Parathyroid adenoma (tissue), 2 donors: ENCODE results near the gene TOP3B.

Source experiments
- H2AFZ ChIP-seq: fragments of 300-600 bp; sonication (generic); one replicate; pipeline ENCODE4 v1.7.0; 2017; ENCODE audit warnings: antibody characterized with exemption, mild to moderate bottlenecking
- H3K27ac ChIP-seq: fragments of 300-600 bp; sonication (generic); one replicate; pipeline ENCODE4 v1.7.0; 2017
- H3K27me3 ChIP-seq: fragments of 300-600 bp; sonication (generic); one replicate; pipeline ENCODE4 v1.7.0; 2017; ENCODE audit warnings: low read length; ENCODE audit not compliant: control insufficient read depth, insufficient read depth
- H3K36me3 ChIP-seq: fragments of 300-600 bp; sonication (generic); one replicate; pipeline ENCODE4 v1.7.0; 2017; ENCODE audit warnings: low read length; ENCODE audit not compliant: control insufficient read depth, insufficient read depth
- H3K4me1 ChIP-seq: fragments of 300-600 bp; sonication (generic); one replicate; pipeline ENCODE4 v1.7.0; 2017; ENCODE audit warnings: control low read depth
- H3K4me2 ChIP-seq: fragments of 300-600 bp; sonication (generic); one replicate; pipeline ENCODE4 v1.7.0; 2017; ENCODE audit warnings: low read length
- H3K4me3 ChIP-seq: fragments of 300-600 bp; sonication (generic); one replicate; pipeline ENCODE4 v1.7.0; 2017; ENCODE audit warnings: low read depth, low read length
- H3K79me2 ChIP-seq: fragments of 300-600 bp; sonication (generic); one replicate; pipeline ENCODE4 v1.7.0; 2017; ENCODE audit warnings: control low read depth
- H3K9ac ChIP-seq: fragments of 300-600 bp; sonication (generic); one replicate; pipeline ENCODE4 v1.7.0; 2017; ENCODE audit warnings: mild to moderate bottlenecking
- H3K9me3 ChIP-seq: fragments of 300-600 bp; sonication (generic); one replicate; pipeline ENCODE4 v1.7.0; 2017; ENCODE audit warnings: low read length; ENCODE audit not compliant: control insufficient read depth
- TF ChIP-seq, protein P1 (sequence below): fragments of 300-600 bp; sonication (generic); IDR thresholded peaks from one replicate; pipeline ENCODE4 v1.7.0; 2017; ENCODE audit warnings: antibody characterized with exemption, mild to moderate bottlenecking
- donor health status: primary hyperparathyroidism.

The TOP3B gene

DNA sequence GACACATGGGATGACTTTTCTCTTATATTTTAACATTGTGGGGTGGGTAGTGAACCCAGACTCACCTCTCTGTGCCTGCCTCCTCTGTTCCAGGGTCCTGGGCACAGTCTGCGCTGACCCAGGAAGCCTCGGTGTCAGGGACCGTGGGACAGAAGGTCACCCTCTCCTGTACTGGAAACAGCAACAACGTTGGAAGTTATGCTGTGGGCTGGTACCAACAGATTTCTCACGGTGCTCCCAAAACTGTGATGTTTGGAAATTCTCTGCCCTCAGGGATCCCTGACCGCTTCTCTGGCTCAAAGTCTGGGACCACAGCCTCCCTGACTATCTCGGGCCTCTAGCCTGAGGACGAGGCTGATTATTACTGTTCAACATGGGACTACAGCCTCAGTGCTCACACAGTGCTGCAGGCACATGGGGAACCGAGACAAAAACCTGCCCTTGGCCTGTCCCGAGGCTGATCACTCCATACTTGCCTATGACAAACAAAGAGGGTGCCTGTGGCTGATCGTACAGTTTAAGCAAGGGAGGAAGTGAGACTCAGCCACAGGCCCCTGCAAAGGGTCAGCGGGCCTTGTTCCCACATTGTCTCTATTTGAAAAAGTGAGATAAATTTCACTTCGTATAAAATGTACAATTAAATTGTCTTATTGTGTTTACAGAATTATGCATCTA, 43.7 kb upstream of the TOP3B start:
- Histone ChIP-seq H3K36me3 (no peaks in the 10 kb centered on the region), H3K4me2 (no peak overlapping the region), H3K27me3 (no peaks in the 10 kb centered on the region), H3K4me1 (no peaks in the 10 kb centered on the region), H3K9ac (no peak overlapping the region), H3K4me3 (no peak overlapping the region), H2AFZ (no peak overlapping the region), H3K27ac (no peak overlapping the region), H3K9me3 (no peaks in the 10 kb centered on the region), H3K79me2 (no peaks in the 10 kb centered on the region)
- TF ChIP-seq, protein P1, sequence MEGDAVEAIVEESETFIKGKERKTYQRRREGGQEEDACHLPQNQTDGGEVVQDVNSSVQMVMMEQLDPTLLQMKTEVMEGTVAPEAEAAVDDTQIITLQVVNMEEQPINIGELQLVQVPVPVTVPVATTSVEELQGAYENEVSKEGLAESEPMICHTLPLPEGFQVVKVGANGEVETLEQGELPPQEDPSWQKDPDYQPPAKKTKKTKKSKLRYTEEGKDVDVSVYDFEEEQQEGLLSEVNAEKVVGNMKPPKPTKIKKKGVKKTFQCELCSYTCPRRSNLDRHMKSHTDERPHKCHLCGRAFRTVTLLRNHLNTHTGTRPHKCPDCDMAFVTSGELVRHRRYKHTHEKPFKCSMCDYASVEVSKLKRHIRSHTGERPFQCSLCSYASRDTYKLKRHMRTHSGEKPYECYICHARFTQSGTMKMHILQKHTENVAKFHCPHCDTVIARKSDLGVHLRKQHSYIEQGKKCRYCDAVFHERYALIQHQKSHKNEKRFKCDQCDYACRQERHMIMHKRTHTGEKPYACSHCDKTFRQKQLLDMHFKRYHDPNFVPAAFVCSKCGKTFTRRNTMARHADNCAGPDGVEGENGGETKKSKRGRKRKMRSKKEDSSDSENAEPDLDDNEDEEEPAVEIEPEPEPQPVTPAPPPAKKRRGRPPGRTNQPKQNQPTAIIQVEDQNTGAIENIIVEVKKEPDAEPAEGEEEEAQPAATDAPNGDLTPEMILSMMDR, result no peak

DNA sequence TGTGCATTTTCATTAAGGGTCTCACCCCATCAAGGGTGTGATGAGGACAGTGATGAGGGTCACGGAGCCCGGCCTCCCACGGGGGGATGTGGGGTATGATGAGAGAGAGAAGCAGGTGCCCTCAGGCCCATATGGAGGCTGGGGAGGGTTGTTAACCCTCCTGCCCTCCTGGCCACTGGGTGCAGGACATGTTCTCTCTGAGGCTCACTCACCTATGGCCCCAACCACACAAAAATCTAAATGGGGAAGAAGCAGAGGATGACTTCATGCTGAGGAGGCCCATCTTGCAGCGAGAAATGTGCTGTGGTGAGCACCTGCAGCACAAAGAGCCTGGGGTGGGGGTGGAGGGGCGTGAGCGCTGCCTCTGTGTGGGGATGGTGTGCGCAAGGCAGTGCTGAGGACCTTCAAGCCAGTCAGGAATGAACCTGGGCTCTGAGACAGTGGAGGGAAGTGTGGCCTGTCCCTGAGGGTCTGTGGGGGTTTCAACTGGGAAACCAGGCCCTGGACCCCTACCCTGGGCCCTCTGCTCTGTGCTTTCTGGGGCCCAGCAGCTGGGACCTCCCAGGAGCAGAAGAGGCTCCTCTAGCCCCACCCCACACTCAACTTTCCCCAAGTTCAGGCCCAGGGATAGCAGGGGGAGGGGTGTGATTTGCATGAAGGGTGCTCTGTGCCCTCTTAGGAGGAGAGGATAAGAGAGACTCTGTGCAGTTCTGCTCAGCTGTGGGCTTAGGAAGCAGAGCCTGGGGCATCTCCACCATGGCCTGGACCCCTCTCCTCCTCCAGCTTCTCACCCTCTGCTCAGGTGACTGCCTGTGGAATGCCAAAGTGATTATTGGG, 43.0 kb upstream of the TOP3B start:
- H2AFZ ChIP-seq, result no peak overlapping the region
- H3K4me2 ChIP-seq, result no peak overlapping the region
- H3K79me2 ChIP-seq, result no peaks in the 10 kb centered on the region
- TF ChIP-seq, protein P1, result no peak
- H3K27me3 ChIP-seq, result no peaks in the 10 kb centered on the region
- H3K4me3 ChIP-seq, result no peak overlapping the region
- no peaks in the 10 kb centered on the region for H3K36me3 ChIP-seq
- H3K4me1 ChIP-seq, result no peaks in the 10 kb centered on the region
- H3K27ac ChIP-seq, result no peak overlapping the region
- H3K9me3 ChIP-seq, result no peaks in the 10 kb centered on the region
- H3K9ac ChIP-seq, result no peak overlapping the region

DNA sequence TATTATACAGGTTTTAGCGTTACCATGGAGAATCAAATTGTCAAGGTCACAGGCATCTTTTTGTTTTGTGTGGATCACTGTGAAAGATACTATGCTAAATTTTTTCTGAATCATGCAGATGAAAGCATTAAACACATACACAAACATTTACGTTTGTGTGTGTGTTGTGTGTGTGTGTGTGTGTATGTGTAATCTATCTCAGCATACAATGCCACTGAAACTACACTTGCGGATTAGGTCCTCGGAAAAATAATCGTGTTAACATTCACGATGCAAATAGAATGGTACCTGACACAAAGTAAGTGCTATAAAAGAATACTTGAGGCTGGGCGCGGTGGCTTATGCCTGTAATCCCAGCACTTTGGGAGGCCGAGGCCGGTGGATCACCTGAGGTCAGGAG, 41.9 kb upstream of the TOP3B start:
- H3K36me3 ChIP-seq, result no peaks in the 10 kb centered on the region
- no peaks in the 10 kb centered on the region for H3K27me3 ChIP-seq
- H3K9me3 ChIP-seq, result no peaks in the 10 kb centered on the region
- H3K79me2 ChIP-seq, result no peaks in the 10 kb centered on the region
- no peaks in the 10 kb centered on the region for H3K4me1 ChIP-seq
- no peak overlapping the region for H3K4me3 ChIP-seq
- no peak overlapping the region for H3K27ac ChIP-seq
- TF ChIP-seq, protein P1, result no peak
- no peak overlapping the region for H3K4me2 ChIP-seq
- no peak overlapping the region for H2AFZ ChIP-seq
- no peak overlapping the region for H3K9ac ChIP-seq

DNA sequence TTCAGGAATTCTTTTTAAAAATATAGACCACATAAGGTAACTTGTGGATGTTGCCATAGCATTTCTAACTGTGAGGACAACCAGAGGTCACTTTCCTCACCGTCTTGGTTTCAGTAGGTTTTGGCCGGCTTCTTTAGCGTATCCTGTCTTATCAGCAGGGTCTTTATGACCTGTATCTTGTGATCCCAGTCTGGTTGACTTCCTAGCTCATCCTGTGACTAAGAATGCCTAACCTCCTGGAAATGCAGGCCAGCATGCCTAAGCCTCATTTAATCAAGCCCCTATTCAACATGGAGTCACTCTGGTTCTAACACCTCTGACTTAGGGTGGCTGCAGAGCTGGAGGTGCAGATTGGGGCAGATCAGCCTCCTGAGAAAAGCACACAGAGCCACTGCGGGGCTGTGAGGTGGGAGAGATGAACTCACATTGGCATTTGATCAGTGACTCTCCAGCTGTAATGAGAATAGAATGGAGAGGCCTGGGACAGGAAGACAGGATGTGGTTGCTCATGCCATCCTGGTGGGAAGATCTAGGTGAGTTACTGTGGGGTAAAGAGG, 41.1 kb upstream of the TOP3B start:
- TF ChIP-seq, protein P1, result no peak
- H3K4me3 ChIP-seq, result no peak overlapping the region
- no peak overlapping the region for H3K4me2 ChIP-seq
- no peaks in the 10 kb centered on the region for H3K9me3 ChIP-seq
- no peak overlapping the region for H2AFZ ChIP-seq
- no peaks in the 10 kb centered on the region for H3K36me3 ChIP-seq
- H3K27me3 ChIP-seq, result no peaks in the 10 kb centered on the region
- H3K27ac ChIP-seq, result no peak overlapping the region
- no peaks in the 10 kb centered on the region for H3K4me1 ChIP-seq
- no peaks in the 10 kb centered on the region for H3K79me2 ChIP-seq
- H3K9ac ChIP-seq, result no peak overlapping the region
